Measurements from ENCODE around the gene SNX25.
"Not testable (repeated sequence)": the region's sequence is repeated elsewhere in the genome, so short reads cannot be mapped to it uniquely, and the experiment has no call there.

Gene SNX25

DNA sequence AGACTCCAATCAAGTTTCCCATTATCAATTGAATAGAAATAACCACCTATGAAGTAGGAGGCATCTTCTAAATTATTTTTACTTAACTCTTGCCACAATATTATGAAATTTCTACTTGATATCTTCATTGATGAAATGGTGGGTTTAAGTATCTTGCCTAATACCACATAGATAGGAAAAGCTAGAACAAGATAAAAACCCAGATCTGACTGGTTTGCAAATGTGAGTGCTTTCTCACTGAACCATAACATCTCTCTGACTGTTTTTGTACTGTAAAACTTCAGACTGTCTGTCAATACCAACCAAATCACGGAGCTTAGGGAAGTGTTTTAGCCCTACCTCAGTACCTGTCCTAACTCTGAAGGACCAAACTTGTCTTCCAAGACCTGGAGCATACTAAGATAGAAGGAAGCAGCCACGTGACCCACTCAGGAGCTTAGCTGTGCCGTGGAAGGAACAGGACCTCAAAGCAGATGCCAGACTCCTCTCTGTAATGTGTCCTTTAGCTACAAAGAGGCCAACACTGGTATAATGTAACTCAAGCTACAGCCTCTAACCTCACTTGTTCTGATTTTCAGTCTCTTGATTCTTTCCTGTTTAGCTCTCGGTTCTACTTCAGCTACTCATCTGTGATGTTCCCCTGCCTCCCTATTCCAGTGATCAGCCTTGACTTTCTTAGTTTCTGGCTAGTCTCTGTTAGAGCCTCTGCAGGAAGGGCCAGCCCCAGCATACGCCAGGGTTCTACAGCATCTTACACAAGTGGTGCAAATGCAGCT is 101.9 kb downstream of the SNX25 start:
- peak; percentile 9 for DNase-seq

DNA sequence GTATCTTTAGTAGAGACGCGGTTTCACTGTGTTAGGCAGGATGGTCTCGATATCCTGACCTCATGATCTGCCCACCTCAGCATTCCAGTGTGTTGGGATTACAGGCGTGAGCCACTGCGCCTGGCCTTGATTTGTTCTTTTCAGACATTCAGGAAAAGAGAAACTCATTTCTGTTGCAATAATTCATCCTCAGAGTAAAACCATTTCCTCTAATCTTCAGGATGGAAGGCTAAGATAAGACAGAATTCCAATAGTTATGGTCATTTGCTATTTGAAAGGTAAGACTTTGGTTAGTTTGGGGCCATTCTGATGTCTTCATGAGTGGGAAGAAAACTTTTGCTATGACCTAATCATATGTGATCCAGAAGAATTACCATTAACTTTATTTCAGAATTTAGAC is 103.3 kb downstream of the SNX25 start:
- DNase-seq = no peak

DNA sequence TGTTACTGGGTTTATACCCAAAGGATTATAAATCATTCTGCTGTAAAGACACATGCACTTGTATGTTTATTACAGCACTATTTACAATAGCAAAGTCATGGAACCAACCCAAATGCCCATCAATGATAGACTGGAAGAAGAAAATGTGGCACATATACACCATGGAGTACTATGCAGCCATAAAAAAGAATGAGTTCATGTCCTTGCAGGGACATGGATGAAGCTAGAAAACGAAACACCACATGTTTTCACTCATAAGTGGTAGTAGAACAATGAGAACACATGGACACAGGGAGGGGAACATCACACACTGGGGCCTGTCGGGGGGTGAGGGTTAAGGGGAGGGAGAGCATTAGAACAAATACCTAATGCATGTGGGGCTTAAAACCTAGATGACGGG is 108.1 kb downstream of the SNX25 start:
- not testable (repeated sequence) for DNase-seq

DNA sequence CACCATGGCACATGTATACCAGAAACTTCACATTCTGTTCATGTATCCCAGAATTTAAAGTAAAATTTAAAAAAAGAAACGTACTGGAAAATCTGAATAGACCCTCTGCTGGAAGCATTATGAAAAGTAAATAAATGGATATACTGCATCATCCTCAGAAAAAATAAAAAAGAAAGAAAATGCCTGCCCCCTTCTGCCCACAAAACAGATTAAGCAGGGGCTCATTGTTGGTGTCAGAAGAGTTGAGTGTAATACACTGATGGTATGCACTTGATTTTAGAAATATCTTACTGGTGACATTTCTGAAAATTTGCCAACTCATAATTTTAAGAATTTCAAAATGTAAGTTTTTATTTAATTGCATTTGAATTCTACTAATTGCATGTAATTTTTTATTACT is 108.5 kb downstream of the SNX25 start:
- peak; percentile 15 for DNase-seq

DNA sequence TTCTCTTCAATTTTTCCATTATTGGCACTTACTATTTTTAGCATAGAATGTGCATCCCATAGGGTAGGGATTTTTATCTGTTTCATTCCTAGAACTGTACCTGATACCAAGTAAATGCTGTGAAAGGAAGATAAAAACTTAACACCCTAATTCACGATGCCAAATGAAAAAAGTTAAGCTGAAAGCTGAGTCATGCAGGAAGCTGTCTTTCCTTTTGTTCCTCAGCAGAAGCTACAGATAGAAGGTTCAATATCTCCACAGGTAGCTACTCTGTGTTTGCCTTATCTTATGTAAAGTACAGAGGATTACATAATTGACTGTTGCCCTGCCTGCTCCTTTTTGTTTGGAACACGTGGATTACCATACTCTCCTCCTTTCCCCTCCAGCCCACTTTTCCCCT is 109.3 kb downstream of the SNX25 start:
- peak; percentile 75 for DNase-seq

DNA sequence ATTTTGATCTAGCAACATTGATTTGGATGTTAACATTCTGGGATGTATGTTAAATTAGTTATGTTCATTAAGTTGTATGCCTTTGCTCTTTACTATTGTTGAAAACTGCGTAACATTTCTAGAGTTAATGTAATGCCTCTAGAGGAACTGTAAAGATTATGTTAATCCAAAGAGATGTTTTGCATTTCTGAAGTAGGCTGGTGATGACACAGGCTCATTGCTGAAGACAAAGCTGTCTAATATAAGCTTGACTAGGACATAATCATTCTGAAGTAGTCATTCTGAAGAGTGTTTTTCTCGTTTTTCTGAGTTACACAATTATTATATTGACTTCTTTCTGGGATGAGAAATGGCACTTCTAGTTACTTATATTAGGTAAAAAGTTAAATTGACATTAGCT is 113.4 kb downstream of the SNX25 start:
- DNase-seq = no peak

DNA sequence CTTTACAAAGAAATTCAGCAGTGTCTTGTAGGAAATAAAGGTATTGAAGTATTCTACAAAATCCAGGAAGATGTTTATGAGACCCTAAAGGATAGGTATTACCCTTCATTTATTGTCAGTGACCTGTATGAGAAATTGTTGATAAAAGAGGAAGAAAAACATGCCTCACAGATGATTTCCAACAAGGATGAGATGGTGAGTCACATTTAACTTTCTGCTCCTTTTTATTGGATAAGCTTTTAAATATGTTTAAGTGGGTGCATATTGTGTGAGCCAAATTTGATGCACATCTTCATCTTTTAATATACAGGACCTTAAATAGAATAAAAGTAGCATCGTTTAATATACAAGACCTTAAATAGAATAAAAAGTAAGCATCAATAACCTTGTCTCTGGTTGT is 114.2 kb downstream of the SNX25 start:
- DNase-seq = no peak

DNA sequence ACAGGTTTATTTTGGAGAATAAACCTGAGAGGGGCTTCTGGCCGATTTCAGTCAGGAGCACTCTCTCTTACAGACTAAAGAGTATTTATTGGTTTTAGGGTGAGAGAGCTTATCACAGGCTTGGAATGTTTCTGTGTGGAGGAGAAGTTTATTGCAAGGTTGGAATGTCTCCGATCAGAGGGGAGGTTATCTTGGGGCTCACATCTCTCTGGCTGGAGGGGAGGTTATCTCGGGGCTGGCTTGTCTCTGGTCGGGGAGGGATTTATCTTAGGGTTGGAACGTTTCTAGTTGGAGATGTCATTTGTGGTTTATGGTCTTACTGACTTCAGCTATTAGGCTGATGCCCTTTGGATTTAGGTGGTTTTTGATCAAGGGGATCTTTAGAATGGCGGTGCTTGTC is 115.0 kb downstream of the SNX25 start:
- not testable (repeated sequence) for DNase-seq

DNA sequence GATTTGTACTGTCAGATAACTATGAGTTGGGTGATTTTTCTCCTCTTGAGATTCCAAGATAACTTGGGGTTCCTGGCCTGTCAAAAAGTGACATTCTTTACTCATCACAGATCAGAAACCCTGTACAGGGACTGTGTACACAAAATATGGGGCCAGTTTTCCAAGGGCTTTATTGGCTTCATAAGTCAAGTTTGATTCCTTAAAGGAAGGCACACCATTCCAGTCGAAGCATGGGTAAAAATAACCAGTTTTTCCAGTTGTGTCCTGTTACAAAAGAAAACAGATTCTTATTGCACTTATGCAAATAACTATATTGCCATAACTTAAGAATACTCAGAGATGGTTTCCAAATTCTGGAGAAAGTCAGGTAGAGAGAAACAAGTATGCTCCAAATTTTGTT is 116.3 kb downstream of the SNX25 start:
- not testable (repeated sequence) for DNase-seq

DNA sequence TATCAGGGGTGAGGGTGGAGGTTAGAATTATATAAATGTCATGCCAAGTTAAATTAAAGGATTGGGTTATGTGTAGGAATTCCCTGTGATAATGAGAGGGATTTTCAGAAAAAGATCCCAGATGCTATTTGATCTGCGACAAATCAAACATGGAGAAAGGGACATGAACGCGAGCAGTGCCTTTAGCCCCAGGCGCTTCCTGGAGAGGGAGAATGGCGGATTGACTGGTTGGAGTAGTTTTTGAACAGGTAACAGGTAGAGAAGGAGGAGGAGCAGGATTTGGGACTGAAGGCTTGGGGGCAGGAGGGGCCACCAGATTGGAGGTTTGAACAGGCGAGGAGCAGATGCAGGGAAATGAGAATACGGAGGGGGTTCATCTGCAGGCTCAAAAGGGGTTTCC is 119.2 kb downstream of the SNX25 start:
- no peak for DNase-seq

DNA sequence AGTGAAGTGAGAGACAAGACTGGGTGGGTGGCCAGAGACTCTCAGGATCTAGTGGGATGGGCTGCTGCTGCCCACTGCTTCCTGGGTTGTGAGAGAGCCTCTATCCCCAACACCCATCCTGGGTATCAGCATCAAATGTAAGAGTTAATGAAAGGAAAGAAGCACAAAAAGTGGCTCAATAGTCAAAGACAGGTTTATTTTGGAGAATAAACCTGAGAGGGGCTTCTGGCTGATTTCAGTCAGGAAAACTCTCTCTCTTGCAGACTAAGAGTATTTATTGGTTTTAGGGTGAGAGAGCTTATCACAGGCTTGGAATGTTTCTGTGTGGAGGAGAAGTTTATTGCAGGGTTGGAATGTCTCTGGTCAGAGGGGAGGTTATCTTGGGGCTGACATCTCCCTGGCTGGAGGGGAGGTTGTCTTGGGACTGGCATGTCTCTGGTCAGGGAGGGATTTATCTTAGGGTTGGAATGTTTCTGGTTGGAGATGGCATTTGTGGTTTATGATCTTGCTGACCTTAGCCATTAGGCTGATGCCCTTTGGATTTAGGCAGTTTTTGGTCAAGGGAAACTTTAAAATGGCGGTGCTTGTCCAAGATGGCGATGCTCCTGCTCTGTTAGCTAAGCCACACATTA is 120.6 kb downstream of the SNX25 start:
- DNase-seq = not testable (repeated sequence)

DNA sequence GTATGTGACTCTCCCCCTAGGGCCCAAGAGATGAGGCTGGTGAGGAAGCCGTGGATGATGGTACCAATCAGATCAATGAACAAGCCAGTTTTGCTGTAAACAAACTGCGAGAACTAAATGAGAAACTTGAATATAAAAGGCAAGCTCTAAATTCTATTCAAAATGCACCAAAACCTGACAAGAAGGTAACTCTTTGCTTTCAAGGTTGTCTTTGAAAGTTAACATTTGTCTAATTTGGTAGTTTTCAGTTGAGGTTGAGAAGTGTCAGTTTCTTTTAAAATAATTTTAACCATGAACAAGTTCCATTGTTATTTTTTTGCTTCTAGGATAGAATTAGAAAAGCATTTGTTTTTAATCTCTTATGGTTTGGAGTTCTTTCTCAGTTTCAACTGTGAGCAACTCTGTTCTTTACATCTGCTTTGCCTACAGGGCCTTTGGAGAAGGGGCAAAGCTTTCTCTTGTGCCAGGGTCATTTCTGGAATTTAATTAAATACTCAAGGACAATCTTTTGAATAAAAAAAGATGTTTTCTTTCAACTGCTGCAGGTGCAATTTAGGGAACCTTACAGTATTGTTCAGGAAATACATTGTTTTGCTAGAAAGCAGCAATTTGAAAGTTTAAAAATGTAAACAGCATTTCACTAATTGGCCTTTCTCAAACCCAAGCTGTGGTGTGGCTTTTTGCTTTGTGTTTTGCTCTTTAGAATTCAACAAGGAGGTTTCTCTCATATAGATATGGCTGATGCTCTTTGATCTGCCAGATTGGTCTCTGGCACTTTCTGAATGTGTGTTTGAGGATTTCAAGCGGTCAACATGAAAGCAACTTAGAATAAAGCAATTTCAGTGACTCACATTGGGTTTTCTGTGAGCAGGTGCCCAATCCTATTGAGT is 123.4 kb downstream of the SNX25 start:
- no peak for DNase-seq

DNA sequence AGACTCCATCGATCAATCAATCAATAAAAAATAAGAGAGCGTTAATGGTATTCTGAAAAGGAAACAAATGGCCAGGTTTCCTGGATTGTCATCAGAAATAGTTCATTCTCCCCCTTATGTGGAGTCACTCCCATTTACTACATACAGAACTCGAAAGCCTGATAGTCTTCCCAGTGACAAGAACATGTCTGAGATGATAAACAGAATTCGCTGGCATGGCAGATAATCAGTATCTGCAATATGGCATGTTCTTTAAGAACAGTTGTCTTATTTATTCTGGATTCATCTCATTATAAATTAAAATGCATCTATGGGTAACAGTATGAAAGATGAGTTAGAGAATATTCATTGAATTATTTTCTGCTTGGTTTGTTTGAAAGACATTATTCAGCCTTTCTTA is 124.9 kb downstream of the SNX25 start:
- peak; percentile 18 for DNase-seq

DNA sequence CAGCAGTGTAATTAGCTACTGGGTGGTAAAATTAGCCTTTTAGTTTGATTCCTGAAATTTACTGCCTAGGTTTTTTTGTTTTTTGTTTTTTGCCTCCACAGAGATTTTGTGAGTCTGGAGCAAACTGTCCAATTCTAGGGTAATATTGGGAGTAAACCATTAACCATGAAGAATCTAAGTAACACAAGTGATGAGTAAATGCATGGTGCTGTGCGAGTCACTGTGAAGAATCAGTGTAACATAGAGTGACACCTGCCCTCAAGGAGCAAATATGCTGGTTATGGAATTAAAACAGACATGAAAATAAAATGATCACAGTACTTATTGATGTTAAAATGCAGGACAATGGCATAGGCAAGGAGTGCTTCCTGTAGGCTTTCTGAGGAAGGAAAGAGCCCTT is 126.2 kb downstream of the SNX25 start:
- no peak for DNase-seq

DNA sequence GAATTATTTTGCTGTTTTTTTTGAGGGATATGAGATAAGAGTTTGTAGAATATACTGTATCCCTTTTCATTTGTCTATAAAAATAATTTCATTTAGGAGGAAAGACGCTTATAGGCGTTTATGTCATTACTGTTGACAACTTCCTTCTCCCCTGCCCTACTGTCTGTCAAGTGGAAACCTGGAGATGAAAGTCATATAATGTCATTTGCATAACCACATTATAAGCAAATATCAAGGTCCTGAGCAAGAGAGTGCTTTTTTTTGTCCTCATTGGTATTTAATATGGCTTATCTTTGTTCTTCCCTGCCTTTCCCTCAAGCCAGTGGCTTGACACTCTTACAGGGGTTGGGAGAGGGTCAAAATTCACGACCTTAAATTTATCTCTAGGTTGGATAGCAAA is 130.5 kb downstream of the SNX25 start:
- no peak for DNase-seq

DNA sequence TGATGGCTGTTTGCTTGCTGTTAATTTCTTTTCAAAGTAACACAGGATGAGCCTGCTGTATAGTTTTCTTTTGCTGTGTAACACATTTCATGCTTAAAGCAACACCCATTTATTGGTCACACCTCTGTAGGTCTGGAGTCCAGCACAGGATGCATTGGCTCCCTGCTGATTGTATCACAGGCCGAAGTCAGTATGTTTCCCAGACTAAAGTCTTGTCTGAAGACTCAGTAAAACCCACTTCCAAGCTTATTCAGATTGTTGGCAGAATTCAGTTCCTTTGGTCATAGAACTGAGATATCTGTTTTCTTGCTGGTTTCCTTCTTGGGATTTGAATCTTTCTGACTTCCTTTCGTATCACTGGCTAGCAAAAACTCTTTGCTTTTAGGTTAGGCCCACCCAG is 132.0 kb downstream of the SNX25 start:
- no peak for DNase-seq

DNA sequence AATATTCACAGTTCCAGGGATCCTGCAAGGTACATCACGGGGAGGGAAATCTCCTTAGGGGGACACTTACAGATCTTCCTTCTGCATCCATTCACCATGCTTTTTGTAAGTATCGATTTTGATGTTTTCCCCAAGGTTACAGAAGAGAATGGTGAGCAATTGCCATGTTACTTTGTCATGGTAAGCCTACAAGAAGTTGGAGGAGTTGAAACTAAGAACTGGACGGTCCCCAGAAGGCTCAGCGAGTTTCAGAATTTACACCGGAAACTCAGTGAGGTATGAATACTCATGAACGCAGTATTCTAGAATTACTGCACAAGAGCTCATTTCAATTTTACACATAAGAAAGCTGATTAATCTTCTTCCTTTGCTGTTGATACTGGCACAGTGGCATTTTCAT is 132.4 kb downstream of the SNX25 start:
- DNase-seq = no peak

DNA sequence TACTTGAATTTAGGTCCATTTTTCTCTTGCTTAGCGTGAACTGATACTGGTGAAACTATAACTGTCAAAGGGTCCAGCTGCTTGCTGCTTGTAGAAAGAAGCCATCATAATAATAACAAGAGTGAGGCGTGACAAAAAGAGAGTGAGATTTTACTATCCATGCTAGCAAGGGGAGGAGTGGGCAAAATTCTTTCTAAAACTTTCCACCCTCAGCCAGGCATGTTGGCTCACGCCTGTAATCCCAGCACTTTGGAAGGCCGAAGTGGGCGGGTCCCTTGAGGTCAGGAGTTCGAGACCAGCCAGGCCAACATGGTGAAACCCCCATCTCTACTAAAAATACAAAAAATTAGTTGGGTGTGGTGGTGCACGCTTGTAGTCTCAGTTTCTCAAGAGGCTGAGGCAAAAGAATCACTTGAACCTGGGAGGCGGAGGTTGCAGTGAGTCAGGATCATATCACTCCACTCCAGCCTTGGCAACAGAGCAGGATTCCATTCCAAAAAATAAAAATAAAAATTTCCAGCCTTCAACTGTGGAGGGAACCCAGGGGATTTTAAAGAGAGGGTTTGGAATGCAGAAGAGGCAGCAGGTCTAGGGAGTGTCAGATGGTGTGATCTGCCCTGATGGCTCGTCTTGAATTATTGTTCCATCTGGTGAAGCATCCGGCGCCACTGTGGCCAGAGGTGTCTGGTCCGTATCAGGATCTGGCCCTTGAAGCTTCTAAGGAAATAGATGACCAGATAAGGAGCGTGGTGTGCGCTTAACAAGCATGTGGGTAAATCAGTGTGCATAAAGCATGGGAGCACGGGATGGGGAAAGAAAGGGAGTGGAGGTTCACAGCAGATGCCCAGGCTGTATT is 134.6 kb downstream of the SNX25 start:
- no peak for DNase-seq

DNA sequence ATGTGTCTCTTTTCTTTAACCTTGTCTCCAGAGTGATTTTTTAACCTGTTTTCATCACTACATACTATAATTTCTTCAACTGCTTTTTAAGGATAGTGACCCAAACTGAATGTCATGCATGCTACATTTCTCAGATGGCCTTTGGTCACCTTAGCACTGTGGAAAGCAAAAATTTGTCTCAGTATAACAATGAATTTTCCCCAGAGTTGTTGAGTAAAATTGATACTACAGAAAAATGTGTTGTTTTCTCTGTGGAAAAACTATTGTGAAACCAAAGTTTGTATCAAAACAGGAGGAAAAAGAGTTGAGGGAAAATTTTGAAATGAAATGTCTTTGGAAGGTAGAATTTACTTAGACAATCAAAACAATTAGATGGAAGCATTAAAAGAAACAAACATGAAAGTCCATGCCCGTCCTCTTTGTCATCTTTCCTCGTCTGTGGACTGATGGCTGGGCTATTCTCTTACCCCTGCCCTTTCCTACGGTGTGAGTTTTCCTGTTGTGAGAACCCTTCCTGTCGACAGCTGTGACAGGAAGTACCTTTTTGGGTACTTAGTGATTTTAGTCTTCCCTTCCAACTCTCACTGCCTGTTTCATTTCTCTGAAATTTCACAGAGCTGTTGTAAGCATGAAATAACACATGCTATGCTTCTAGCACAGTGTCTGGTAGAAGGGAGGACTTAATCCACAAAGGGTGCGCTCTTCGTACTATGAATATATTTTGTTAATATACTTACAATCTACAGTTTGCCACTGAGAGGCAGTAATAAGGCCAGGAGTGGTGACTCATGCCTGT is 135.5 kb downstream of the SNX25 start:
- DNase-seq = no peak

DNA sequence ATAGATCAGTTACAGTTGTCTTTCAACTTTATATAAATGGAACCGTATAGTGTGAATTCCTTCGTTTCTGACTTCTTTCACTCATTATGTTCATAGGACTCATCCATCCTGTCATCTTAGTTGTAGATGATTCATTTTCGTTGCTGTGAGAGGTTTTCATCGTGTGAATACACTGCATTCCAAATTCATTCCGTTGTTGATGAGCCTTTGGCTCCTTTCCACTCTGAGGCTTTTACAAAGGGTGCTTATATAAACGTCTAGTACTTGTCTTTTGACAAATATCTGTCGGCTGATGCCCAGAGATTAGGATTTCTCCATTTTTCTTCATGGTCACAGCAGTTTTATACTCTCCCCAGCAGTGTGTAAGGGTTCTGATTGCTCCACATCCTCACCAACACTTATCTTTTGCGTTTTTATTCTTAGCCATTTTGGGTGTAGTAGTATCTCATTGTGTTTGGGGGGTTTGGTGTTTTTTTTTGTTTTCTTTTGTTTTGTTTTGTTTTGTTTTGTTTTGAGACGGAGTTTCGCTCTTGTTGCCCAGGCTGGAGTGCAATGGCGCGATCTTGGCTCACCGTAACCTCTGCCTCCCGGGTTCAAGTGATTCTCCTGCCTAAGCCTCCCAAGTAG is 137.7 kb downstream of the SNX25 start:
- no peak for DNase-seq

DNA sequence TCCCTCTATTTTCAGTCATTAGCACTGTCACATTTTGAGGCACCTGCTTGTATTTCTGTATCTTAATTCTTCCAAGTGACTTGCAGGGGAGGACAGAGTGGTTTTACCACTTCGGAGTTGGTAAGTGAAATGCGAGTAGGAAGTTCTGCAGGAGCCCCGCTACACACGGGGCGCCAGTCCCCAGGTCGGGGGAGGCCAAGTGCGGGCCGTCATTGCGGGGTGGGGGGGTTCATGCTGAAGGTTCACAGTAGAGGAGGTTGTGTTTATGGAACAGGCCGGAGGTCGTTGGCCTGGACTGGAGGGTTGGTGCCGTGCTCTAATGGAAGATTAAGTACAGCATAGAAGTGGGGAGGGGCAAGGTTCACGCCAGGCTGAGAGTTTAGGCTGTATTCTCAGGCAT is 142.3 kb downstream of the SNX25 start:
- no peak for DNase-seq
